Activated naive CD4-positive, alpha-beta T cell treated with anti-CD3 and anti-CD28 coated beads, Interleukin-2, amount 50 U/mL, for 72 hours (primary cell): ENCODE measurements around the gene IKBIP. TPM values are rescaled to one million over a fixed set of nuclear protein-coding genes. Genes with fewer than 3 reads are reported as not detected.
A peak's percentile ranks its signal among the peaks of the same experiment; 100 is the strongest.
"Not testable (repeated sequence)": the region's sequence is repeated elsewhere in the genome, so short reads cannot be mapped to it uniquely, and the experiment has no call there.

Experiments used
- ATAC-seq, 2 donors: fragments of 150-1000 bp; cut with Tn5 transposase; 2 replicates each; pipeline ENCODE4 v1.10.0; 2021; ENCODE audit warnings: mild to moderate bottlenecking in 2 of 2, moderate library complexity in 2 of 2
- DNase-seq, 2 donors: peaks; one replicate each; pipeline ENCODE4 v3.0.0; 2021 to 2022; ENCODE audit warnings: low spot score in 2 of 2
- H3K27ac Mint-ChIP-seq, 2 donors: one replicate each; pipeline ENCODE4 v1.8.0; 2022; ENCODE audit warnings: mild to moderate bottlenecking in 2 of 2, mixed read lengths in 2 of 2
- H3K36me3 Mint-ChIP-seq, 2 donors: one replicate each; pipeline ENCODE4 v1.8.0; 2022; ENCODE audit warnings: mixed read lengths in 2 of 2
- H3K9me3 Mint-ChIP-seq, 2 donors: one replicate each; pipeline ENCODE4 v1.8.0; 2022; ENCODE audit warnings: mixed read lengths in 2 of 2
- total RNA-seq, 2 donors: library from RNA; stranded (reverse); gene quantifications; one replicate each; pipeline ENCODE4 v1.2.3, GENCODE V29; 2022

The IKBIP gene
- total RNA-seq, 2 donors from 2014 or later = 12.8 to 28.2 TPM

DNA sequence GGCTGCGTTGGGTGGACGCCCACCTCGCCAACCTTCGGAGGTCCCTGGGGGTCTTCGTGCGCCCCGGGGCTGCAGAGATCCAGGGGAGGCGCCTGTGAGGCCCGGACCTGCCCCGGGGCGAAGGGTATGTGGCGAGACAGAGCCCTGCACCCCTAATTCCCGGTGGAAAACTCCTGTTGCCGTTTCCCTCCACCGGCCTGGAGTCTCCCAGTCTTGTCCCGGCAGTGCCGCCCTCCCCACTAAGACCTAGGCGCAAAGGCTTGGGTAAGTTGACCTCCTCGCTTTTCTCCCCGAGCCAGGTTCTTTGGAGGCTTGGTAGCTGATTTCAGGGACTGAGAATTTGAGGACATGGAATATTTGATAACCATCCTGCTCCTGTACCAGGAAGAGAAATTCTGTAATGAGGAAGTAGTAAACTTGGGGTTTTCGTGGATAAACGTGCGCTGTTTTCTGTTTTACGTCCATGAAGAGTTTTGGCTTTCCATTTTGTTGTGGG lies 1.0 kb upstream of the IKBIP start:
- no peaks in the 10 kb centered on the region for H3K9me3 Mint-ChIP-seq
- peaks cover 6 to 27% of the 10 kb centered on the region in 2 donors for H3K36me3 Mint-ChIP-seq
- DNase-seq = peak in 1 of 2 donors; percentile 59
- peak overlapping the region; percentile 65 to 69 for H3K27ac Mint-ChIP-seq
- no peak for ATAC-seq

GRCh38 chr12:98644433-98644711 lies 216 bp downstream of the IKBIP start:
- peaks cover 6 to 21% of the 10 kb centered on the region in 2 donors for H3K36me3 Mint-ChIP-seq
- H3K27ac Mint-ChIP-seq = peak overlapping the region; percentile 69 to 96

DNA sequence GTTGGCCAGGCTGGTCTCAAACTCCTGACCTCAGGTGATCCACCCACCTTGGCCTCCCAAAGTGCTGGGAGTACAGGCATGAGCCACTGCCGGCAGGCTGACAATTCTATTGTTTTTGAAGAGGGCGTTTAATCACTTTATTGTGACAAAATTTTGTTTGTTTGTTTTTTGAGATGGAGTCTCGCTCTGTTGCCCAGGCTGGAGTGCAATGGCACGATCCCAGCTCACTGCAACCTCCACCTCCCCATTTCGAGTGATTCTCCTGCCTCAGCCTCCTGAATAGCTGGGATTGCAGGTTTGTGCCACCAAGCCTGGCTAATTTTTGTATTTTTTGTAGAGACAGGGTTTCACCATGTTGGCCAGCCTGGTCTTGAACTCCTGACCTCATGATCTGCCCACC lies 1.8 kb downstream of the IKBIP start:
- ATAC-seq, H3K9me3 Mint-ChIP-seq, DNase-seq: not testable (repeated sequence)
- Mint-ChIP-seq H3K27ac (peak overlapping the region in 1 of 2 donors; percentile 87), H3K36me3 (peaks cover 6 to 20% of the 10 kb centered on the region in 2 donors)

More at GRCh38 chr12:98644433-98644711, 216 bp downstream of the IKBIP start:
- peak; percentile 14 to 21 for ATAC-seq
- H3K9me3 Mint-ChIP-seq = no peaks in the 10 kb centered on the region
- DNase-seq = no peak

GRCh38 chr12:98639491-98639890 lies 5.1 kb downstream of the IKBIP start:
- Mint-ChIP-seq H3K27ac (no peak overlapping the region), H3K36me3 (peaks cover 5 to 6% of the 10 kb centered on the region in 2 donors), H3K9me3 (no peaks in the 10 kb centered on the region)
- ATAC-seq (no peak), DNase-seq (no peak)

DNA sequence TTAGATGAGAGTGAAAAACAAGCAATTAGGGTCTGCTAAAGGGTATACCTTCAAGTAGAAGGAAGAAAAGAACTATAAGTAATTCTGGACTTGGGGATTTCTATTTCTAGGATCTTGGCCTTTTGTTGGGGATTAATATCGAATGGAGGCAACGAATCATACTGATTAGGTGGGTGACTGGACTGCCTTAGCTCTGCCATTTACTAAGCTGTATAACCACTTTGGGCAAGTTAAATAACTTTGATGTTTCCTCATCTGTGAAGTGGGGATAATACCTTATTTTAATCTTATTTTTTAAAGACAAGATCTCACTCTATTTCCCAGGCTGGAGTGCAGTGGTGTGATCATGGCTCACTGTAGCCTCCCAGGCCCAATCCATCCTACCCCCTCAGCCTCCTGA lies 6.6 kb downstream of the IKBIP start:
- ATAC-seq (peak in 1 of 2 donors; percentile 86), DNase-seq (no peak)
- no peak overlapping the region for H3K27ac Mint-ChIP-seq
- peaks cover 0 to 7% of the 10 kb centered on the region in 2 donors for H3K36me3 Mint-ChIP-seq
- H3K9me3 Mint-ChIP-seq = no peaks in the 10 kb centered on the region

GRCh38 chr12:98637068-98637467 lies 7.5 kb downstream of the IKBIP start:
- no peak for DNase-seq
- Mint-ChIP-seq H3K9me3 (no peaks in the 10 kb centered on the region), H3K36me3 (peaks cover 0 to 7% of the 10 kb centered on the region in 2 donors), H3K27ac (no peak overlapping the region)
- no peak for ATAC-seq

- no peak for DNase-seq
- H3K36me3 Mint-ChIP-seq = peaks cover 0 to 7% of the 10 kb centered on the region in 2 donors
- no peaks in the 10 kb centered on the region for H3K9me3 Mint-ChIP-seq
- ATAC-seq = no peak
- no peak overlapping the region for H3K27ac Mint-ChIP-seq
These were observed 8.8 kb downstream of the IKBIP start for GRCh38 chr12:98635657-98636323.

GRCh38 chr12:98618952-98619351 lies 25.6 kb downstream of the IKBIP start:
- no peaks in the 10 kb centered on the region for H3K36me3 Mint-ChIP-seq
- ATAC-seq = no peak
- no peak for DNase-seq
- H3K9me3 Mint-ChIP-seq = no peaks in the 10 kb centered on the region
- H3K27ac Mint-ChIP-seq = no peak overlapping the region

DNA sequence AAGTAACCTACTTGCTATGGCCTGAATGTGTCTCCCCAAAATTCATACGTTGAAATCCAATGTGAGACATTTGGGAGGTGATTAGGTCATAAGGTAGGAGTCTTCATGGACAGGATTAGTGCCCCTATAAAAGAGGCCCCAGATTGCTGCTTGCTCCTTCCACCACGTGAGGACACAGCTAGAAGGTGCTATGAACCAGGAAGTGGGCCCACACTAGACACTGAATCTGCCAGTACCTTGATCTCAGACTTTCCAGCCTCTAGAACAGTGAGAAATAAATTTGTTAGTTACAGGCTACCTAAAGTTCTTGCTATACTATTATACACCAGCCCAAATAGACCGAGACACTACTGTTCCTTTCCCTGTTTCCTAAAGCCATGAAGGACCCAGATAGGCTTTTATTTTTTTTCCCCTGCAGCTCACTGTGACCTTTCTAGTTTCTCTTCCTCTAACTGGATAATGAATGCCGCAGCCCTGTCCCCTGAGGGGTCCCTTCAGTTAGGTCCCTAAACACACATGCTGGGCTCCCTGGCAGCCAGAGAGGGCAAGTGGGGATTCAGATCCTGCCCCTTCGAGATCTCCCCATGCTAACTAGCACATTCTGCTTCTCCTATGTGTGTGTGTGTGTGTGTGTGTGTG lies 31.8 kb downstream of the IKBIP start:
- H3K36me3 Mint-ChIP-seq = no peaks in the 10 kb centered on the region
- H3K27ac Mint-ChIP-seq = no peak overlapping the region
- peak in 1 of 2 donors; percentile 24 for ATAC-seq
- no peak for DNase-seq
- H3K9me3 Mint-ChIP-seq = no peaks in the 10 kb centered on the region

GRCh38 chr12:98610596-98610995 lies 34.0 kb downstream of the IKBIP start:
- H3K27ac Mint-ChIP-seq = no peak overlapping the region
- no peaks in the 10 kb centered on the region for H3K36me3 Mint-ChIP-seq
- no peak for DNase-seq
- H3K9me3 Mint-ChIP-seq = no peaks in the 10 kb centered on the region
- no peak for ATAC-seq

- ATAC-seq = no peak
- Mint-ChIP-seq H3K27ac (no peak overlapping the region), H3K36me3 (peaks cover 0 to 6% of the 10 kb centered on the region in 2 donors), H3K9me3 (no peaks in the 10 kb centered on the region)
- no peak for DNase-seq
These were observed 38.1 kb downstream of the IKBIP start for GRCh38 chr12:98606359-98606988.

DNA sequence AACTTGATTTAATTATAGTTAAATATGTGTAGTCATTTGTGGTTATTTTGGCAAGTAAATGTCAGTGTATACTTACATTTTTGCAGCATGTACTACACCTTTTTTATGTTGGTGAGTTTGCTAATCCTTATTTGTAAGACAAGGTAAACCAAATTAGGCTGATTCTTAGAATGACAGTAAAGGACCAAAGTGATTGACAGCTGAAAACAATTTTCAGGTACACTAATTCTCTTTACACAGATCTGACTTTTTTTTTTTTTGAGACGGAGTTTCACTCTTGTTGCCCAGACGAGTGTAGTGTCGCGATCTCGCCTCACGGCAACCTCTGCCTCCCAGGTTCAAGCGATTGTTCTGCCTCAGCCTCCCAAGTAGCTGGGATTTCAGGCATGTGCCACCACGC lies 42.7 kb downstream of the IKBIP start:
- no peak overlapping the region for H3K27ac Mint-ChIP-seq
- DNase-seq (no peak), ATAC-seq (no peak)
- no peaks in the 10 kb centered on the region for H3K9me3 Mint-ChIP-seq
- H3K36me3 Mint-ChIP-seq = peaks cover 5 to 8% of the 10 kb centered on the region in 2 donors

GRCh38 chr12:98597313-98597712 lies 47.3 kb downstream of the IKBIP start:
- not testable (repeated sequence) for DNase-seq, H3K9me3 Mint-ChIP-seq, ATAC-seq
- peaks cover 33 to 37% of the 10 kb centered on the region in 2 donors for H3K36me3 Mint-ChIP-seq
- peak overlapping the region in 1 of 2 donors; percentile 44 for H3K27ac Mint-ChIP-seq

- peak; percentile 12 to 14 for ATAC-seq
- Mint-ChIP-seq H3K9me3 (no peaks in the 10 kb centered on the region), H3K27ac (peak overlapping the region; percentile 98), H3K36me3 (peaks cover 33 to 37% of the 10 kb centered on the region in 2 donors)
- DNase-seq = peak in 1 of 2 donors; percentile 17
These were observed 49.2 kb downstream of the IKBIP start for GRCh38 chr12:98595243-98595988.

- ATAC-seq (peak in 1 of 2 donors; percentile 23), DNase-seq (no peak)
- peak overlapping the region; percentile 98 to 100 for H3K27ac Mint-ChIP-seq
- H3K9me3 Mint-ChIP-seq = no peaks in the 10 kb centered on the region
- H3K36me3 Mint-ChIP-seq = peaks cover 28 to 37% of the 10 kb centered on the region in 2 donors
These were observed 50.3 kb downstream of the IKBIP start for GRCh38 chr12:98594050-98594835.
